HL-60 (cell line): ENCODE results near the gene TAPT1.

Experiments used
- POLR2AphosphoS5 ChIP-seq: IDR thresholded peaks from 2 replicates; pipeline ENCODE4 v1.6.1; 2012; ENCODE audit warnings: low read depth
- TF ChIP-seq, protein P1 (sequence below): IDR thresholded peaks from one replicate; pipeline ENCODE4 v1.5.1; 2011; ENCODE audit warnings: low read length, control low read depth, inconsistent platforms; ENCODE audit not compliant: insufficient read depth

DNA sequence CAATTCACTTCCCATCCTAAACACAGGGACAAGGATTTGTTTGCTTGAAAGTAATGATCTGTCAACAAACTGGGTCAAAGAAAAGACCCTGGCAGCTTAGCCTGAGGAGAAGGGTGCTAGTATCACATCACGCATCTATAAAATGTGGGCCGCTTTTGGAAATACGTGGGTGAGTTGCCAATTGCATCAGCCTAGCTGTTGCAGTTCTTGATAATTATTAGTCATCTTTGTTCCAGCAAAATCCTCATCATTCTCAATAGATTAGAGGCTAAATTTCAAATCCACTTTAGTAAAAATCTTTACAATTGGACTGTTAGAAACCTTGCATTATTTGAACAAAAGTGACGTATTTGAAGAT is 33.6 kb upstream of the TAPT1 start:
- TF ChIP-seq, protein P1, sequence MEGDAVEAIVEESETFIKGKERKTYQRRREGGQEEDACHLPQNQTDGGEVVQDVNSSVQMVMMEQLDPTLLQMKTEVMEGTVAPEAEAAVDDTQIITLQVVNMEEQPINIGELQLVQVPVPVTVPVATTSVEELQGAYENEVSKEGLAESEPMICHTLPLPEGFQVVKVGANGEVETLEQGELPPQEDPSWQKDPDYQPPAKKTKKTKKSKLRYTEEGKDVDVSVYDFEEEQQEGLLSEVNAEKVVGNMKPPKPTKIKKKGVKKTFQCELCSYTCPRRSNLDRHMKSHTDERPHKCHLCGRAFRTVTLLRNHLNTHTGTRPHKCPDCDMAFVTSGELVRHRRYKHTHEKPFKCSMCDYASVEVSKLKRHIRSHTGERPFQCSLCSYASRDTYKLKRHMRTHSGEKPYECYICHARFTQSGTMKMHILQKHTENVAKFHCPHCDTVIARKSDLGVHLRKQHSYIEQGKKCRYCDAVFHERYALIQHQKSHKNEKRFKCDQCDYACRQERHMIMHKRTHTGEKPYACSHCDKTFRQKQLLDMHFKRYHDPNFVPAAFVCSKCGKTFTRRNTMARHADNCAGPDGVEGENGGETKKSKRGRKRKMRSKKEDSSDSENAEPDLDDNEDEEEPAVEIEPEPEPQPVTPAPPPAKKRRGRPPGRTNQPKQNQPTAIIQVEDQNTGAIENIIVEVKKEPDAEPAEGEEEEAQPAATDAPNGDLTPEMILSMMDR: no peak
- TF ChIP-seq POLR2AphosphoS5: no peak
